CD4-positive, alpha-beta T cell treated with Interleukin-2 at 100 ng/mL for 4 hours (primary cell): ENCODE results near the gene MLLT6.

Experiments
- DNase-seq: peaks from one replicate; pipeline ENCODE4 v3.0.0-alpha.2; 2020; ENCODE audit warnings: low spot score

Gene MLLT6

DNA sequence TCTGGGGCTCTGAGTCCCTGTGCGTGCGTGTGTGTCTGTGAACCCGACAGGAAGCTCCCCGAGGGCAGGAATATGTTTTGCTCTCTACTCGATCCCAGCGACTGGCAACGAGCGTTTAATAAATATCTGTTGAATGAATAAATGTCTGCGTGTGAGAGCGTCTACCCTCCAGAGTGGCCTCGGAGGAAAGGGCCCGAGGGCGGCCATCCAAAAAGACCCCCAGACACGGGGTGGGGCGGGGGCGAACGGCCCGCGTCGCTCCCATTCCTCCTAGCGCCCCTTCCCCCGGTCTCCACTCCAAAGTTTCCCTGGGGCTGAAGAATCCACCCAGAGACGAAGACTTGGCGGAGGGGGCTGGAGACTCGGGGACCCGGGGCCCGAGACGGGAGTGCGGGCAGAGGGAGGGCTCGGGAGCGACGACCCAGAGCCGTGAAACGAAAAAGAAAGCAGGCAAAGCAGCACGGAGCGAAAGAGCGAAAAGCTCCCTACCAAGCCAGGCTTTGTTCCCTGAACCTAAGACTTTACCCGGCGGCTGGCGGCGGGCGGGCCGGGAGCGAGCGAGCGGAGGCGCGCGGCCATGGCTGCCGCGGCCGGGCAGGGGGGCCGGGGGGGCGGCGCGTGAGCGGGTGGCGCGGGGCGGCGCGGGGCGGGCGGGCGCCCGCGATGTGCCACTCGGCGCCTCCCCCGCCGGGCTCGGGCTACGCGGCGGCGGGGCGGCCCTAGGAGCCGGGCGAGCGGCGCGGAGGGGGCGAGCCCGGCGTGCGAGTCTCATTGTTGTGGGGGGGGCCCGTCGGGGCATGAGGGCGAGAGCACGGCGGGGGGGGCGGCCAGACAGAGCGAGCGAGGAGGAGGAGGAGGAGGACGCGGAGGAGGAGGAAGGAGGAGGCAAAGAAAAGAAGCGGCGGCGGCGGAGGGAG, at the start of gene MLLT6:
MLLT6 (plus strand) TSS at position 668 of the 917 bp plus-strand sequence. CDS start 360 bp downstream, outside the sequence.
- DNase-seq, result peak; percentile 80

DNA sequence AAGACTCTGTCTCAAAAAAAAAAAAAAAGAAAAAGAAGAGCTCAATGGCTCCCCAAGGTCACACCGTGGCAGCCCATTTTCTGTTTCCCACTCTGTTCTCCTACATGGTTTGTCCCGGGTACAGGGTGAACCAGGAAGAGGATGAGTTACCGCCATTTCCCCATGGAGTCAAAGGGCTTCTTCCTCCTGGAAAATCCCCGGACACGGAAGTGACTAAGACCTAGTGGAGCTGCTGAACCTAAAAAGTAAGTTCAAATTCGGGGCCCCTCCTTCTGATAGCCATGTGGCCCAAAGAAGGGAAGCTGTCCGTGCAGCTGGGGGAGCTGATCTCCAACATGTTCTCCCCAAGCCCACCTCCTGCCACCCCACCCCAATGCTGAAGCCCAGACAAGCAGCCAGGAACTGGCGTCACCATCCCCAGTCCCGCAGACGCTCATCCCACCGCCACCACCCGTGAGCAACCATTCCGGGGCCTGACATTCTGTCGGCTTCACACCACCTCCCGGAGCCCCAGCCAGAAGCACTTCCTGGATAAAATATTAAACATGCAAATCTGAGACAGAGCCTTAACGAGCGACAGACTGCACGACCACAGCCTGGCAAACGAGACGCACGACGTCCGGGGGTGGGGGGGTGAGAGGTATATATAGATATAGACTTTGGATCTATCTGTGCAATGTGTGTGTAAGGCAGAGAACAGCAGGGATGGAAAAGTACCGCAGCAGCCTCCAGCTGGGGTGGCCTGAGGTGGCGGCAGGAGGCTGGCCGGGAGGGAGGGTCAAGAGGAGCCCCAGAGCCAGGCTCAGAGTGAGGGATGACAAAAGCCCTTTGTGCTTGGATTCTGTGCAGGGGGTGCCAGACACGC, 47.9 kb upstream of the MLLT6 start:
- DNase-seq, result no peak

DNA sequence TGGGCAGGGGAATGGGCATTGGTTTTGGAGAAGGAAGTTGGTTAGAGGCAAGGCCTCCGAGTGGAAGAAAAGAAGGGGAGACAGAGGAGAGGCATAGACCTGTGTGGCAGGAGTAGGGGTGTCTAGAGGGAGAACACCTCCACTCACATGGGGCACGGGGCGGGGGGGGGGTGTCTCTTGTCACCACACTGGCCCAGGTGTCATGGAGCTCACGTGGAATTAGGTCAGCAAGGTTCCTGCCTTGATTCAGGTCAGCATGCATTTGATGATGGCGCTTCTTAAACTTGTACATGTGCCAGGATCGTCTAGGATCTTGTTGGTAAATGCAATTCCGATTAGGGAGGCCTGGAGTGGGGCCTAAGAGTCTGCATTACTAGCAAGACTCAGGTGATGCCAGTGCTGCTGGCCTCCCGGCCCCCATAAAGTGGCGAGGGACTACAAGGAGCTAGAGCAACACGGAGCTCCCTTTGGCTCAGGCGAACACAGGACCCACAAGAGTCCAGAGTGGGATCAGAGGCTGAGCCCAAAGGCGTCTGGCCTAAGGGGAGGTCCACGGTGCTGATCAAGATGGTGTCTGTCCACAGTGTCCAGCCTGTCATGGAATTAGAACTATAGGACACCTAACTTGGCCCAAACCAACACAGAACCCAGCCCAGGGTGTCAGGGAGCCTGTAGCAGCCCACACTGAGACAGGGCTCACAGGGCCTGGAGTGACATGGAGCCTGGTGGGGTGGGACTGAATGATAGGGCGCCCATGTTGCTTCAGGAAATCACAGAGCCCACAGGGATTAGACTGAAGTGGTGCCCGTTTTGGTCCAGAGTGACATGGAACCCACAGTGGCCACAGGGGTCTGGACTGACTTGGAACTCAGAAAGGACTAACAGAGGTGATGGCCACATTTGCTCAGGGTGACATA, 47.0 kb upstream of the MLLT6 start:
- no peak for DNase-seq

- no peak for DNase-seq
Observed at GRCh38 chr17:38658741-38659345, 46.2 kb upstream of the MLLT6 start.

- DNase-seq, result no peak
Observed at GRCh38 chr17:38659415-38659814, 45.7 kb upstream of the MLLT6 start.

- no peak for DNase-seq
Observed at GRCh38 chr17:38660097-38661025, 44.7 kb upstream of the MLLT6 start.

- peak; percentile 29 for DNase-seq
Observed at GRCh38 chr17:38663125-38663751, 41.8 kb upstream of the MLLT6 start.

- DNase-seq, result no peak
Observed at GRCh38 chr17:38663964-38664644, 41.0 kb upstream of the MLLT6 start.

GRCh38 chr17:38667099-38667786, 37.8 kb upstream of the MLLT6 start:
- peak; percentile 62 for DNase-seq

- no peak for DNase-seq
Observed at GRCh38 chr17:38667787-38668122, 37.3 kb upstream of the MLLT6 start.

GRCh38 chr17:38669520-38669919, 35.6 kb upstream of the MLLT6 start:
- no peak for DNase-seq

DNA sequence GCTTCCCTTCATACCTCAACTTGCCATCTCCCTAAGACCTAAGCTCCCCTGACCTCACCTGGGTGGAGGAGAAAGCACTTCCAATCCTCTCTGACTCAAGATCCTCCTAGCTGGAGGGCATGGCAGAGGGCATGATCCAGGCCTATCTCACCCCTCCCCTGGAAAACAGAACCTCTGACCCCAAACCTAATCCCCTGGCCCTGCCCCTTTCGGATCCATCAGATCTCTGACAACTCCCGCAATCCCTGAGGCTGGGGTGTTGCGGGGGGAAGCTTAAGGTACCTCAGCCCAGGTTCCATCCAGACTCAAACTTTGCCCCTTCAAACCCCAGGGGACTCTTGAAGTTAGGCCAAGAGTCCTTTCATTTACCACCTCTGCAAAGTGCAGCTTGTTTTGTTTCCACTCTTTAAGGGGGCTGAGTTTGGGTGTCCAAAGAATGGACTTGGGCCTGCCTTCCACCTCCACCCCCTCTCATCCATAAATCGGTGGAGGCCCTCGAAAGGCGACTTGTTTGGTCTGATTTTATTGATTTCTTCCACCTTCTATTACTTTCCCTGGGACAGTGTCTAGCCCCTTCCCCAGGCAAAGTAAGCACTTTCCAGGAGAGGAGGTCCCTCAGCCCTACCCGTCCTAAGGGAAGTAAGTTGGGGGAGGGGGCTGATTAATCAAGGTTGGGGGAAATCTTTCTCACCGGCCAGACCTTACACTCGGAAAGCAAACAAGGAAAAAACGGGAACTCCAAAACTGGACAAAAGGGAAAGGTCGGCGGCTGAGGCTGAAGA, 32.9 kb upstream of the MLLT6 start:
- DNase-seq, result no peak

DNA sequence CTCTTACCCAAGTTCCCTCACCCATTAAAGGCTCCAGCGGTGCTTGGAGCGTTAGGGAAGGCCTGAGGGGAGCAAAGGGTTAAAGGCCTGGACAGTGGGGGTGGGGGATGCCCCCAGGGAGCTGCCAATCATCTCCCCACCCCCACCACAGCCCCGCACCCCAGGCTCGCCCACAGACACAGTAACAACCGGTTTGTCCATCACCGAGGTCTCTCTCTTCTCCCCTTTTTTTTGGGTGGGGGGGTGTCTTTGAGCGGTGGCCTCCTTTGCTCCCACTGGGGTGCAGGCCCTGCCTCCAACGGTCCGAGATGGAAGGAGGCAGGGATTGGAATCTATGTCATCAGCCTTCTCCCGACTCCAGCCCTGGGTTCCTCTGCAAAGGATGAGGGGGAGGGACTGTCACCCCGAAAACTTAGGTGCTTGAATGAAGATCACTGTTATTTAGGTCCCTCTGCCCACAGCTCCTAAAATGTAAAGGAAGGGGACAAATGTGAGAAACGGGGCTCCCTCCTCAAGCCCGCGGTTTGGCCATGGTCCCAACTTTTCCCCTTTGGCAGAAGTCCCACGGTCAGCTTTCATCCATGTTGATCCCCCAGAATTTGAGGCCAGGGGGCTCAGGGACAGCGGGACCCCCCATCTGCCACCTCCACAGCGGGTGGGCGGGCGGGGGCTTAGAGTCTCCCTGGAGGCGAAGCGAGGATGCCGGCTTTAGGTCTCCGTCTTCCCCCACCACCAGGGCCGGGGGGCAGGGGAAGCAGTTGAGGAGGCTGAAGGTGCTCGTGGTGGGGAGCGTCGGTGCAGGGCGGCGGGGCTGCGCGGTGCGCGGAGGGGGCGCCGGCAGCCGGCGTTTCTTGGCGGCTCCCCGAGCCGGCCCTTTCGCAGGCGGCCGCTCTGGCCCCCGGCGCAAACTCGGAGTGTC, 32.0 kb upstream of the MLLT6 start:
- DNase-seq, result no peak

- DNase-seq, result no peak
Observed at GRCh38 chr17:38673707-38674013, 31.4 kb upstream of the MLLT6 start.

- no peak for DNase-seq
Observed at GRCh38 chr17:38674014-38674748, 30.9 kb upstream of the MLLT6 start.
